HG03469 (cell line): ENCODE data around the gene CDK6.

Experiments used
- ATAC-seq: cut with Tn5 transposase; IDR thresholded peaks from one replicate; pipeline ENCODE4 v1.9.1; 2021; ENCODE audit warnings: mild to moderate bottlenecking, moderate library complexity, moderate number of reproducible peaks; ENCODE audit not compliant: unreplicated experiment

Gene CDK6

DNA sequence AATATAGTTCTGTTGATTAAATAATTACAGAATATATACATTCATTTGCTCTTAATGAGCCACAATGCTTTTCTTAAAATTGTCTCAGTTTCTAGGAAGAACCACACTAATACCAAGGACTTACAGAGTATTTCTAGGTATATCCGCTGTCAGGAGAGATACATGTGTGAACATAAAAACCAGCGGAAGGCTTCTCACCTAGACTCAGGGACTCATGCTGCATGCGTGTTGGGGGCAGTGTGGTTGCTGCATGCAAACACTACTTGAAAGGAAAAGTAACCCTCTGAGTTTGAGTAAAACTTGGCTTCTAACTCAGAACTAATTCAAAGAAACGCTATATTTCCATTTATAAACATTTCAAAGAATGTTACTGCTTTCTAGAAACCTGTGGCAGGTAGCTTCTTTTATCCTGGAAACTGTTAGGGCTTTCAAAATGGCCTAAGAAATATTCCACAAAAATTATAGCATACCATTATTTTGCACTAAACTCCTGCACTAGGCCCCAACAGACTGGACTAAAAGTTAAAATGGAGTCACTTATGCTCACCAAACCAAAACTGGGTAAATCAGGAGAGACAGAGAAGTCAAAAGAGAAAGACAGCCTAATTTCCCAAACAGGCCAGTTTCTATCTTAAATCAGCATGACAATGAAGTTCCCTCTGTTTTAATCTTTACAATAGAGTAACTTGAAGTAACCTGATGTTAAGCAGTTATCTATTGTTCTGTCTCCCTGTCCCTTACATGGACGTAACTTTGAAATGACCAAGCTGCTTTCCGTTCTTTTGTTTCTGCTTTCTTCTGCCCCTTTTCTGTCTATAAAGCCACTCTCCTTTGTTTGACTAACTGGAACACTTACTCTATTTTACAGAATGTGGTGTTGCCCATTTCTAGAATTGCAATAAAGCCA is 151.0 kb downstream of the CDK6 start:
- no peak for ATAC-seq

DNA sequence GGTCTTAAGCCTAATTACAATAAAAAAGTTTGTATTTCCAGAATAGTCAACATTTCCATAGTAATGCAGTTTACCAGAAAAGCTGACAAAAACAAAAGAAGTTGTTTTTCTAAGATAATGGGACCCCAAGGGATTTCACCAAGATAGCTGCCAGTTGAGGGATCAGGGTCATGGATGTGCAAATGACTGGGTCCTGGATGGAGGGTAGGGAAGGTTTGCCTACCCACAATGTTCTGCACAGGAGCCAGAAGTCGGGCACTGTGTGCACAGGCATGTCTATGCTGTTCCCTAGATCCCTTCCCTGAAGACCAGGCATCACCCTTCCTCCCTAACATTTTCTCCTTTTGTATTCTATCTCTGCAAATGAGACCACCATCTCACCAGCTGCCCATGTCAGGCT is 152.1 kb downstream of the CDK6 start:
- ATAC-seq, result no peak

DNA sequence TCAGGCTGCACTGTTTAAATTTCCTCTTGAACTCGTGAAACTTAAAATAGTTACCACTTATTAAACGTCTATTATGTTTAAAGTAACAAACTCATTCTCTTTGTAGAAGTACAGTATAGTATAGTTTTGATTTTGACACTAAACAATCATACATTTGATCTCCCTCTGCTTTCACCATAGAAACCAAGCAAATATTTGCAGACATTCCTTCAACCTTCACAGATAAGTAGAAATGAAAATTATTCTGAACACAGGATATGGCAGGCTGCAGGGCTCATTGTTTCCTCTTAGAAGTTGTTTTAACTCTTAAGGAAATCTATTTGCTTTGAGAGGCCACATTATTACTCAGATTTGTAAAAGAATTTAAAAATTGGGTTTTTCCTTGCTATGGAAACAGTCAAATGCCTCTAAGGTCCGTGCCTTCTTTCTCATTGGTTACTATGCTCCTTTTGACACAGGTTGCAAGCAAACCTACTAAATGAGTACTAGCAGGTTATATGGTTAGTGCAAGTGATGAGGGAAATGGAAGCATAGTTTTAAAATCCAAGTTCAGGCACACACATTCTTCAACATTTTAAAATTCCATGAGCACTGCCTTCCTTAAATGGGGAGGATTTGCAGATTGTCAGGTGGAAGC is 153.4 kb downstream of the CDK6 start:
- no peak for ATAC-seq

DNA sequence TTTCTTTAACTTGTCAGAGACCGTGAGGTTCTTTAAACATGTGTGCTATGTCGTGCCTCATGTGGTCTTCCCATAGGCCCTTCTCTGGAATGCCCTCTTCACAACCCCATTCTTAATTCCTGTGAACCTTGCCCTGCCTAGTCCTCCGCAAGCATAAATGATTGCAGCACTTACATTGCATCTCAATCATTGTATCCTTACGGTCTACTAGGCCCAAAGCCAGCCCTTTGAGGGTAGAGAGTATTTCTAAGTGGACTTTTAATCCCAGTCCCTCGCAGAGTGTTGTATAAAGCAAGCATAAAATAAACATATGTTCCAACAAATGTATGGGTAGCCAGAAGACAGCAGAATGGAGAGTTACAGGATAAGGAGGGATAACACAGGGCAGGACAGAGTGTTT is 154.0 kb downstream of the CDK6 start:
- ATAC-seq, result no peak

DNA sequence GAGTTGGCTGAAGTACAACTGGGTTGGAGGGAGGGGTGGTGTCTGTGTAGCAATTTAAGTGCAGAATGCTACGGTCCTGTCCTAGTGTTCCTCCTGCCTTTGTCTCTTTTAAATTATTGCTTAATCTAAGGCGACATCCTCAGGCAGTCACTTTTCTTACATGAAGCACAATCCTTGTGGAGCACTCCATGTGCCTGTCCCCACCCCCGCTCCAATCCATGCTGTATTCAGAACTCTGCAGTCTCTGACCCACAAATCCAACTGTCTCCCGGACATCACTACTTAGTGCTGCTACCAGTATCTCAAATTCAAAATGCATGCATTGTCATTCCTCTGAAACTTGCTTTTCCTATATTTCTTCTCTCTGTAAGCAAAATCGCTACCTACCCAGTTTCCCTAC is 154.7 kb downstream of the CDK6 start:
- ATAC-seq, result no peak

DNA sequence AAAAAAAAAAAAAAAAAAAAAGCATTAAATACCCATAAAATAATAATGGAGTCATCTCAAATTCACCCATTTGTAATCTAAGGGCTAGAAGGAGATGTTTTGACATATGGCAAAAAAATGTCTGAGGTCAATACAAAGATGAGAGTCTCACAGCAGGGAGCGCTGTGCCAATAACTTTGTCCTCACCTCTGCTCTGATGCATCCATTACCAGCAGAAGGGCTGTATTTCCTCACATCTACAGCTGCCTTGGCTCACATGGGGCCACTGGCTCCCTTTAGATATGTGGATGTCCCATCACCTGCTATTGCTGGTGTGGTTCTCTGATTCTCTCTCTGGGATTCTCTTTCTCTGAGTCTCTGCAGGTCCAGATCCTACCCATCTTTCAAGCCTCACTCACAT is 155.9 kb downstream of the CDK6 start:
- no peak for ATAC-seq

DNA sequence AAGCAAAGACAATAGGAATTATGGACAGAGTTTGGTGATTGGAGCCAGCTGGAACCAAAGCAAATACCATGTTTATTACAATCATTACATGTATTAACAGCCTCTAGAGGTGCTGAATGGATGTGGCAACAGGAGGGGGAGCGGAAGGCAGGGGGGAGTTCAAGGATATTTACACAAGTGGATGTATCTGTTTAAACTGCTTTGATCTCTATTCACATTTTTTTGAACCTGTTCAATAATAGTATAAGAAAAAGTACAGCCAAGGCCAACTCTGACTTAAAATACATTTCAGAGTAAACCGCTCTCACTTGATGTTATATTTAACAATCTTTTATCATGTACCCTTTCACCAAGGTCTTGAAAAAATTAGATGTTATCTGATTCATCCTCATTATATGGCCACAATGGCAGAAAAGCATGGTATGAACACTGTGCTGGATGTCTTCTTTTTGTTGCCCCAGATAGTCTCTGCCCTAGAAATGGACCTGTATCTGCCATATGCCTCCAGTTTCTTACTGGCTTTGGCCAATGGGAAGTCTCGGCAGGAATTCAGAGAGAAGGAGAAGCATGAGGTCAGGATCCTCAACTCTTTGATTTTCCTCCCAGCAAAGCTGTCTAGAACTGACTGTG is 158.0 kb downstream of the CDK6 start:
- ATAC-seq, result no peak

DNA sequence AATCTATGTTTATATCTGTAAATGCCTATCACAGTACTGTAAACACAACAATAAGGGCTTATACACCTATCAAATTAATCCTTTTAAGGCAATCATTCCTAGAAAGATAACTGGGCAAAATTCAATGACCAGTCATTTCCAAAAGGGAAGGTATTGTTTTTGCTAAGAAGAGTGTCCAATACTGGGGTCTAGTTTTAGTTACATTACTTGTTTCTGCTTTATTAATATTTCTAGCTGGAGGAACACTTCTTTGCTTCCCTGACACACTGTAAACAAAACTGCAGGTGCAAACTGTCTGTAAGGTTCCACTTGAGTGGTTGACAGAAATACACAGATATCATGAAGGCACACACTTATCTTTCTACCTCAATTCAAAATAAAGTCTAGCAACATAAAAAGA is 162.0 kb downstream of the CDK6 start:
- peak; percentile 56 for ATAC-seq

DNA sequence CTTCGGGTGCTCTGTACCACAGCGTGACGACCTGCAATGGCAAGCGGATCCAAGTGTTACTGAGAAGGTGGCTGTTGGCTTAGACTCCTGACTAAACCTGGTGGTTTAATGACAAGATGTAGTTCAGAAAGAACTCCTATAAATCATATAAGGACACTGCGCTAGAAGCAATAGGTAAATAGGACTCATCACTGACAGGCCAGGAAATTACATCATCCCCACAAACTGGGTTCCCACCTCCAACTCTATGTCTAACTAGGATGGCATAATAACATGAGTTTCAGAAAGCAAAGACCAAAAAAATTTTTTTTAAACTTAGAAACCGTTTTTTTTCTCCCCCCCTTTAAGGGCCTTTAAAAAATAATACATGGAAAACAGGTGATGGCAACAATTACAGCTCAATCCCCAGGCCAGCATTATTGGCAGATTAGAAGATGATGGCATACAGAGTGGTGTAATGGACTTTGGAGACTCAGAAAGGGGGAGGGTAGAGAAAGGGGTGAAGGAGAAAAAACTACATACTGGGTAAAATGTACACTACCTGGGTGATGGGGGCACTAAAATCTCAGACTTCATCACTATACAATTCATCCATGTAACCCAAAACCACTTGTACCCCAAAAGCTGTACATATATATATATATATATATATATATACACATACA is 164.7 kb downstream of the CDK6 start:
- no peak for ATAC-seq

DNA sequence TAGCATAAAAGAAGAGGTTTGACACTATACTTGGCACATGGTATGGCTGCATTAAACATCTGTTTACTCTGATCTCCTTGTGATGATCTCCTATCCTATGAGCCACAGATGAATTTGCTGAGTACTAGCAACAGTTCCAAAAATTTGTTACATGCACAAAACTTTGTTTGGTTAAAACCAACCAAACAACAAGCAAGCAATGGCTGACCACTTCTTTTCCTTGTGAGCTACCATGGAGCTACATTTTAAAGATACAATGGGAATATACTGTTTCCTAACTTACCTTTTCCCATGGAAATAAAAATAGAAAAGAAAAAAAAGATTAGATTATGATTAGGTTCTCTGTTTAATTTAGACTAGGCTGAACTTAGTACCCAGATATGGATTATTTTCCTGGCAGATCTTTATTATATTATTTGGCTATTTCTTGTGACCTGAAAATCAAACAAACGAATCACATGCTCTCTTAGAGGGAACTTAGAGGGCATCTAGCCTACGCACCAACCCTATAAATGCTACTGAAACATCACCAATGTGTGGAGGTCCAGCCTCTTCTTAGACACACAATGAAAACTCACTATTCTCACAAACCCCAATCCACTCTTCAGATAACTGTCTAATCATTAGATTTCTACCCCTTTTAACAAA is 166.0 kb downstream of the CDK6 start:
- ATAC-seq, result no peak

DNA sequence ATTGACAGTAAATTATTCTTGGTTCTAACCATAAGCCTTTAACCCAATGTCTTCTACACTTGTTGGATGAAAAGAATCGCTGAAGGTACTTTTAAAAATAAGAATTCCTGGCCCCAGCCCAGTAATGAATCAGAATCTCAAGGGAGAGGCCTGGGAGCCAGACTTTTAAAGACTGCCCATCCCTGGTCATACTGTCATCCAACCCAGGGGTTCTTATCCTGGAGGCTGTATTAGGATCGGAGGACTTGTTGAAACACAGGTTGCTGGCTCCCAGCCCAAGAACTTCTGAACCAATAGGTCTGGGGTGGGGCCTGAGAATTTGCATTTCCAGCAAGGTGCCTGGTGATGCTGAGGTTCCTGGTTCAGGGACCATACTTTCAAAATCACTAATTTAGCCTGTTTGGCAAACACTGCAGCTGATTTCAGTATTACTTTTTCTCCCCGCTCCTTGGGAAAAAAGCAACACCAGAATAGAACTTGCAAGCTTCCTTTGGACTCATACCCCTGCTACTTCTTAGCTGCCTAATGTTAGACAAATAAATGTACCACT is 166.7 kb downstream of the CDK6 start:
- no peak for ATAC-seq

DNA sequence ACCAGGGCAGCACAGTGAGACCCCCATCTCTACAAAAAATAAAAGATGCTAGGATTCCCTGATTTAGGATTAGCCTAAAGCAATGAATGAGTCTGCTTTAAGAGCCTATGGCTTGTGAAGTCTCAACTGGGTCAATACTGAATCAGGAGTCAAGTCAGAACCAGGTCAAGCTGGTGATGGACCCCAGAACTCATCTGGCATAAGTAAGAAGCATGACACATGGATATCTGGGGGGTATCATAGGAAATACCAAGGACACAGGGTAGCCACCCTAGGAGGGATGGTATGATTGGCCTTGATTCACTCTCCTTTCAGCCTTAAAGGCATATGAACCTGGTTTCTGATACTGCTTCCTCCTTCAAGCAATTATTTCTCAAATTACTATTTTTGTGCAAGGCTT is 167.8 kb downstream of the CDK6 start:
- ATAC-seq, result no peak

DNA sequence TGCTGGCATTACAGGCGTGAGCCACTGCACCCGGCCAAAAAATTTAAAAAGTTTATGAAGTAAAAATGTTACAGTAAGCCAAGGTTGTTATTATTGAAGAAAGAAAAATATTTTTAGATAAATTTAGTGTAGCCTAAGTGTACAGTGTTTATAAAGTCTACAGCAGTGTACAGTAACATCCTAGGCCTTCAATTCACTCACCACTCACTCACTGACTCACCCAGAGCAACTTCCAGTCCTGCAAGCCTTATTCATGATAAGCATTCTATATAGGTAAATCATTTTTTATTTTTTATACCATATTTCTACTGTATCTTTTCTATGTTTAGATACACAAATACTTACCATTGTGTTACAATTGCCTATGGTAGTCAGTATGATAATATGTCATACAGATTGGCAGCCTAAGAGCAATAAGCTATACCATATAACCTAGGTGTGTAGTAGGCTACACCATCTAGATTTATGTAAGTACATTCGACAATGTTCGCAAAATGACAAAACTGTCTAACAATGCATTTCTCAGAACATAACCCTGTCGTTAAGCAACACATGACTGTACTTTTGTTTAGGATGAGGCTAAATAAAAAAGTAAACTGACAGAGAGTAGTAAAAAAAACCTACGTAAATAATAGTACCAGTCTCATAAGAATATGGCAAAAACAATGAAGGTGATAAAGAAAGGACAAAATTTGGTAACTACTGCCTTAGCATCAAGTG is 168.4 kb downstream of the CDK6 start:
- no peak for ATAC-seq

DNA sequence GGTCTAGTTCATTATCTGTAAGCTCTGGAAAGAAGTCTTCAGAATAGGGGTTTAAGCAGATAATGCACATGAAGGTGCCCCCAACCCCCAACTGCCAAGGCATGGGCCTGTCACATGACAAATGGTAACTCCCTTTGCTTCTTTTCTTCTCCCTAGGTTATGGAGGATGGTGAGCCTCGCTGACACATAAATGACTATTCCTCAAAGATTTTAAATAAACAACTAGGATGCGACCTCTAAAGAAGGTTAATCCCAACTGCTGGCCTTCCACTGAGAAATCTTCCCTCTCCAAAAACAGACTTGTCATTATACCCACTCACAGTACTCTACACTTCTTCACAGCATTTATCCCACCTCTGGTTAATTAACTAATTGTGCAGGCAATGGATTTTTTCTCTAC is 170.4 kb downstream of the CDK6 start:
- ATAC-seq, result no peak

DNA sequence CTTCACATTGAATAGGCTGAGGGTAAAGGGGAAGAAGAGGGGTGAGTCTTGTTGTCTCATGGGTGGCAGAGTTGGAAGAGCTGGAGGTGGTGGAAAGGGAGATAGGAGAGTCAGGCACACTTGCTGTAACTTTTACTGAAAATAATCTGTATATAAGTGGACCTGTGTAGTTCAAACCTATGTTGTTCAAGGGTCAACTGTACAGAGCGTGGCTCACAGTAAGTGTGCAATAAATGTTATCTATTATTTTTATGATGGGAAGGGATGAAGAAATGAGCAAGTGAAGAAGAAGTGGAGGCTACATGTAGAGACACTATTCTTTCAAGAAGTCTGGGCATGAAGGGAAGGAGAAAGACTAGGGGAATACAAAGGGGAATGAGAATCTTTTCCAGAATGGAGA is 174.7 kb downstream of the CDK6 start:
- no peak for ATAC-seq

DNA sequence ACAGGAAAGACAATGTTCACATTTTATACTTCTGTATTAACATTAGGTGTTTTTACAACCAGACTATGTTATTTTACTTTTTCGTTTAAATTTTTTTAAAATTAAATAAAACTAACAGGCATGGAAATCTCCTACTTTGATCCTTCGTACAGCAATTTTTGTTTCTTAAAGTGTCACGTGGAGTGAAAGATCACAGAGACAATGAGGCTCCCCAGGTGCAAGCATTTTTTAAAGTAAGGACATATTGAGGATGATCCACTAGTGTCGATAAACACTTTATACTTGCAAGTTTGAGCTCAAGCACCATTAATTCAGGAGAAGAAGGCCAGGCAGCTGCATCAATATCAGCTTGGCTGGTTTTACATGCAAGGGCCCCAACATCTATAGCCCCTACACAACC is 177.7 kb downstream of the CDK6 start:
- no peak for ATAC-seq

DNA sequence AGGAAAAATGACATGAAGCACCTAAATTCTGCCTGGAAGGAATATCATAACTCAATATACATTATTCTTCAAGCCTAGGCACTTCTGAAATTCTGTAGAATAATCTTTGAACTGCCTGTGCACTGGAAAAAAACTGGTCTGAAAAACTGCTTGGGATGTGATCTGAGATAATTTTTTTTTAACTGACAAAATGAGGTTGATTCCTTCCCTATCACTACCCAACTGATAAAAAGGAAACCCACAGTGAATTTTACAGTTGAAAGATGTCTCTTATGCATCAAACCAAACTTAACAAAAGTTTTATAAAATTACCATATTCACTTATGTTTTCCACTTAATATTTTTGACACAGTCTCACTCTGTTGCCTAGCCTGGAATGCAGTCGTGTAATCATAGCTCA is 179.0 kb downstream of the CDK6 start:
- ATAC-seq, result no peak

DNA sequence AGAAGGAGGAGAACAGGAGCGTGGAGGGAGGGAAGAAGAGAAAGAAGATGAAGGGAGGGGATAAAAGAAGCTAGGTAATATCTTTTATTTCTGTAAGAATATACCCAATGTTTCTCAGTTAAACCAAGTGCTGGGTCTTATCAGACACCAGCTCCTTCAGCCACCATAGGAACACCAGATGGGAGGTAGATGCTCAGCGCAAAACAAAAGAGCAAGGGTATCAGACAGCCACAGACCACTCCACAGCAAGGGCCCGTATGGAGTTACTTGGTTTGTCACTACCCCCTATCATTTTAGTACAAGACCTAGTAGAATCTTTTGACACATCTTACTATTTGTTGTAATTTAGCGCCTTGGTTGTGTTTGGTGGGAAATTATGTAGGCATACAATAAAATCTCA is 180.3 kb downstream of the CDK6 start:
- no peak for ATAC-seq

DNA sequence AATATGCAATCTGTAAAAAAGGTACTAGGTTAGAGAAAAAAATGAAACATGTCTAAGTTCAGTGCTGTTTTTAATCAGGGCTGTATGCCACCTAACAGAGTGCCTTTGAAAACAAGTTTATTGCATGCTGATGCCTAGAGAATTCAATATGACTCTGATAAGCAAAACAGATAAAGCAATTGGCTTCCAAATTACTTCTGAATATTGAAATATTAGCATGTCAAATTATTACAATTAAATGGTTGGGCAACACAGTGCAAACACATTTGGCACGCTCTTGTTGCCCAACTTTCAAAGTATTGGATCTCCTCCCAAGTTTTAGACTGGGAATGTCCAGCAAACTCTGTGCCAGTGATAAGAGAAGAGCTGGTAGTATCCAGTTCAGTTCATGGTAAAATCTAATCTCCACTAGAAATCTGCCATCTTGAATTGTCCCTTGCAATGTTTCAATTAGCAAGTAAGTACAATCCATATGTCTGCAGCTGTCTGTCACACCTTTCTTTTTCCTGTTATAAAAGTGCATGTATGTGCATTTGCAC is 181.0 kb downstream of the CDK6 start:
- ATAC-seq, result no peak

DNA sequence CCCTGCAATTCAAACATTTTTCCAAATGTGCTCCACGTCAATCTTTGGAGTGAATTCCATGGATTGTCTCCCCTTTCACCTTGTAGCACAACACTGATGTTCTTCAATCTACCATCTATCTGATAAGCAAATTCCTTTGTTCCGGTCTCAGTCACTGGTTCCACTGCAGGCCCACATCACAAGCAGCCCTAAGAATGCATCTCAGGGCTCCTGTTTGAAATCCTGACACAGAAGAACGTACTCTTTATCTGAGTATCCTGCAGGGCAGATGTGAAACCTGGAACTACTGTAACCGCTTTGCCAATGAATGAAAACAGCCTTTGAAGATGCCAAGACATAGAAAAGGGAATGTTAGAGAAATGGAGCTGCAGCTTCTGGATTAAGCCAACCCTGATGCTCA is 183.2 kb downstream of the CDK6 start:
- no peak for ATAC-seq
